ENCODE results near the gene EMD. TPM values are rescaled to one million over a fixed set of nuclear protein-coding genes. Genes with fewer than 3 reads are reported as not detected.

EMD gene
- total and polyA plus RNA-seq, 2 of the 13 experiments (the other 11 are each of a cell fraction or from before 2014, with no cell fraction given), result 14.5 to 14.9 TPM

DNA sequence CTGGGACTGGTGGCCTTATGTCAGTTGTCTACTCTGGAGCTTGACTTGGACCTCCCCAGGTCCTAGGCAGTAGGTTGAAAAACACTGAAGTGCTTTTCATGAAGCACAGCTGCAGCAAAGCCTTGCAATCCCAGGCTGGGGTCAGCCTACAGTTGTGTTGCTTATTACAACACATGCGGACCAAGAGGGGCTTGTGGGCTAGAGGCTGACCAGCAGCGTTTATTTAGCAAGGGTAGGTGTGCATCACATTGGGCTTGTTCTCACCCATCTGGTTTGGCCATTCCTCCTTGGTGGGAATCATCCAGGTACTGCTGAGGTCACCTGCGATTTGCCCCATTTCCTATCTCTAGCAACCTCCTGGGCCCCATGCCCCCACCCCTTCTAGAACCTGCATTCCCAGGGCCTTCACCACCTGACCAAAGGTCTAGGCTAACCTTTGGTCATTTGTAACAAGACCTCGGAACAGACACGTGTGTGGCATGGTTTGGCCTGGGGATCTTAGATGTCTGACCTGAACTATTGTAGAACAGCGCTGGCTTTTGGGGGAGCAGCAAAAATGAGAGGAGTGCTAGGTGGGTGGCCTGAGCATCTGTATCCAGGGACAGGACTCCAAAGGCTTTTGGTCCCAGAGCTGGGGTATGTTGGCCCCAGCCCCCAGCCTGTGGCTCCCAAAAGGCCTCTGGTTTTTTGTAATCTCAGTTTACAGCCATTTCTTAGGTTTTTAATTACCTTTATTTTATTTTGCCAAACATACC, 22.1 kb downstream of the EMD start (continued):
- TF ChIP-seq ZNF816 (CRISPR knock-in tag; IDR thresholded peaks at IDR 0.05; ENCODE audit: borderline replicate concordance) (no peak), HOXD1 (CRISPR knock-in tag; IDR thresholded peaks at IDR 0.05) (no peak), TARDBP (CRISPR knock-in tag; IDR thresholded peaks at IDR 0.05) (no peak), POLR2A (IDR thresholded peaks at IDR 0.05; ENCODE audit: insufficient read depth in 1 of 2, low read depth in 2 of 2, low read length in 2 of 2) (peak in 1 of 2 experiments; percentile 92; a peak in 2 of 4 replicates), ZNF282 (IDR thresholded peaks at IDR 0.05; ENCODE audit: partially characterized antibody) (no peak), ZNF605 (CRISPR knock-in tag; IDR thresholded peaks at IDR 0.05) (no peak), ZKSCAN5 (CRISPR knock-in tag; IDR thresholded peaks at IDR 0.05) (no peak), ZNF333 (CRISPR knock-in tag; IDR thresholded peaks at IDR 0.05; ENCODE audit: borderline replicate concordance) (no peak), SIX1 (CRISPR knock-in tag; IDR thresholded peaks at IDR 0.05; ENCODE audit: borderline replicate concordance) (no peak), MTF2 (CRISPR knock-in tag; IDR thresholded peaks at IDR 0.05; ENCODE audit: borderline replicate concordance) (no peak), ZNF501 (CRISPR knock-in tag; IDR thresholded peaks at IDR 0.05) (peak; percentile 48; the same call in 1 of the 2 replicates), RXRB (CRISPR knock-in tag; IDR thresholded peaks at IDR 0.05; ENCODE audit: borderline replicate concordance) (peak; percentile 18; the same call in 1 of the 2 replicates), IRF2 (CRISPR knock-in tag; IDR thresholded peaks at IDR 0.05) (0 out of 2 replicates have a peak, but pooled peaks have one; percentile 29), TBX2 (CRISPR knock-in tag; IDR thresholded peaks at IDR 0.05; ENCODE audit: borderline replicate concordance) (no peak)
- TF ChIP-seq, protein P1, sequence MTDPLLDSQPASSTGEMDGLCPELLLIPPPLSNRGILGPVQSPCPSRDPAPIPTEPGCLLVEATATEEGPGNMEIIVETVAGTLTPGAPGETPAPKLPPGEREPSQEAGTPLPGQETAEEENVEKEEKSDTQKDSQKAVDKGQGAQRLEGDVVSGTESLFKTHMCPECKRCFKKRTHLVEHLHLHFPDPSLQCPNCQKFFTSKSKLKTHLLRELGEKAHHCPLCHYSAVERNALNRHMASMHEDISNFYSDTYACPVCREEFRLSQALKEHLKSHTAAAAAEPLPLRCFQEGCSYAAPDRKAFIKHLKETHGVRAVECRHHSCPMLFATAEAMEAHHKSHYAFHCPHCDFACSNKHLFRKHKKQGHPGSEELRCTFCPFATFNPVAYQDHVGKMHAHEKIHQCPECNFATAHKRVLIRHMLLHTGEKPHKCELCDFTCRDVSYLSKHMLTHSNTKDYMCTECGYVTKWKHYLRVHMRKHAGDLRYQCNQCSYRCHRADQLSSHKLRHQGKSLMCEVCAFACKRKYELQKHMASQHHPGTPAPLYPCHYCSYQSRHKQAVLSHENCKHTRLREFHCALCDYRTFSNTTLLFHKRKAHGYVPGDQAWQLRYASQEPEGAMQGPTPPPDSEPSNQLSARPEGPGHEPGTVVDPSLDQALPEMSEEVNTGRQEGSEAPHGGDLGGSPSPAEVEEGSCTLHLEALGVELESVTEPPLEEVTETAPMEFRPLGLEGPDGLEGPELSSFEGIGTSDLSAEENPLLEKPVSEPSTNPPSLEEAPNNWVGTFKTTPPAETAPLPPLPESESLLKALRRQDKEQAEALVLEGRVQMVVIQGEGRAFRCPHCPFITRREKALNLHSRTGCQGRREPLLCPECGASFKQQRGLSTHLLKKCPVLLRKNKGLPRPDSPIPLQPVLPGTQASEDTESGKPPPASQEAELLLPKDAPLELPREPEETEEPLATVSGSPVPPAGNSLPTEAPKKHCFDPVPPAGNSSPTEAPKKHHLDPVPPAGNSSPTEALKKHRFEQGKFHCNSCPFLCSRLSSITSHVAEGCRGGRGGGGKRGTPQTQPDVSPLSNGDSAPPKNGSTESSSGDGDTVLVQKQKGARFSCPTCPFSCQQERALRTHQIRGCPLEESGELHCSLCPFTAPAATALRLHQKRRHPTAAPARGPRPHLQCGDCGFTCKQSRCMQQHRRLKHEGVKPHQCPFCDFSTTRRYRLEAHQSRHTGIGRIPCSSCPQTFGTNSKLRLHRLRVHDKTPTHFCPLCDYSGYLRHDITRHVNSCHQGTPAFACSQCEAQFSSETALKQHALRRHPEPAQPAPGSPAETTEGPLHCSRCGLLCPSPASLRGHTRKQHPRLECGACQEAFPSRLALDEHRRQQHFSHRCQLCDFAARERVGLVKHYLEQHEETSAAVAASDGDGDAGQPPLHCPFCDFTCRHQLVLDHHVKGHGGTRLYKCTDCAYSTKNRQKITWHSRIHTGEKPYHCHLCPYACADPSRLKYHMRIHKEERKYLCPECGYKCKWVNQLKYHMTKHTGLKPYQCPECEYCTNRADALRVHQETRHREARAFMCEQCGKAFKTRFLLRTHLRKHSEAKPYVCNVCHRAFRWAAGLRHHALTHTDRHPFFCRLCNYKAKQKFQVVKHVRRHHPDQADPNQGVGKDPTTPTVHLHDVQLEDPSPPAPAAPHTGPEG (CRISPR knock-in tag; IDR thresholded peaks at IDR 0.05), result no peak
- TF ChIP-seq, protein P2, sequence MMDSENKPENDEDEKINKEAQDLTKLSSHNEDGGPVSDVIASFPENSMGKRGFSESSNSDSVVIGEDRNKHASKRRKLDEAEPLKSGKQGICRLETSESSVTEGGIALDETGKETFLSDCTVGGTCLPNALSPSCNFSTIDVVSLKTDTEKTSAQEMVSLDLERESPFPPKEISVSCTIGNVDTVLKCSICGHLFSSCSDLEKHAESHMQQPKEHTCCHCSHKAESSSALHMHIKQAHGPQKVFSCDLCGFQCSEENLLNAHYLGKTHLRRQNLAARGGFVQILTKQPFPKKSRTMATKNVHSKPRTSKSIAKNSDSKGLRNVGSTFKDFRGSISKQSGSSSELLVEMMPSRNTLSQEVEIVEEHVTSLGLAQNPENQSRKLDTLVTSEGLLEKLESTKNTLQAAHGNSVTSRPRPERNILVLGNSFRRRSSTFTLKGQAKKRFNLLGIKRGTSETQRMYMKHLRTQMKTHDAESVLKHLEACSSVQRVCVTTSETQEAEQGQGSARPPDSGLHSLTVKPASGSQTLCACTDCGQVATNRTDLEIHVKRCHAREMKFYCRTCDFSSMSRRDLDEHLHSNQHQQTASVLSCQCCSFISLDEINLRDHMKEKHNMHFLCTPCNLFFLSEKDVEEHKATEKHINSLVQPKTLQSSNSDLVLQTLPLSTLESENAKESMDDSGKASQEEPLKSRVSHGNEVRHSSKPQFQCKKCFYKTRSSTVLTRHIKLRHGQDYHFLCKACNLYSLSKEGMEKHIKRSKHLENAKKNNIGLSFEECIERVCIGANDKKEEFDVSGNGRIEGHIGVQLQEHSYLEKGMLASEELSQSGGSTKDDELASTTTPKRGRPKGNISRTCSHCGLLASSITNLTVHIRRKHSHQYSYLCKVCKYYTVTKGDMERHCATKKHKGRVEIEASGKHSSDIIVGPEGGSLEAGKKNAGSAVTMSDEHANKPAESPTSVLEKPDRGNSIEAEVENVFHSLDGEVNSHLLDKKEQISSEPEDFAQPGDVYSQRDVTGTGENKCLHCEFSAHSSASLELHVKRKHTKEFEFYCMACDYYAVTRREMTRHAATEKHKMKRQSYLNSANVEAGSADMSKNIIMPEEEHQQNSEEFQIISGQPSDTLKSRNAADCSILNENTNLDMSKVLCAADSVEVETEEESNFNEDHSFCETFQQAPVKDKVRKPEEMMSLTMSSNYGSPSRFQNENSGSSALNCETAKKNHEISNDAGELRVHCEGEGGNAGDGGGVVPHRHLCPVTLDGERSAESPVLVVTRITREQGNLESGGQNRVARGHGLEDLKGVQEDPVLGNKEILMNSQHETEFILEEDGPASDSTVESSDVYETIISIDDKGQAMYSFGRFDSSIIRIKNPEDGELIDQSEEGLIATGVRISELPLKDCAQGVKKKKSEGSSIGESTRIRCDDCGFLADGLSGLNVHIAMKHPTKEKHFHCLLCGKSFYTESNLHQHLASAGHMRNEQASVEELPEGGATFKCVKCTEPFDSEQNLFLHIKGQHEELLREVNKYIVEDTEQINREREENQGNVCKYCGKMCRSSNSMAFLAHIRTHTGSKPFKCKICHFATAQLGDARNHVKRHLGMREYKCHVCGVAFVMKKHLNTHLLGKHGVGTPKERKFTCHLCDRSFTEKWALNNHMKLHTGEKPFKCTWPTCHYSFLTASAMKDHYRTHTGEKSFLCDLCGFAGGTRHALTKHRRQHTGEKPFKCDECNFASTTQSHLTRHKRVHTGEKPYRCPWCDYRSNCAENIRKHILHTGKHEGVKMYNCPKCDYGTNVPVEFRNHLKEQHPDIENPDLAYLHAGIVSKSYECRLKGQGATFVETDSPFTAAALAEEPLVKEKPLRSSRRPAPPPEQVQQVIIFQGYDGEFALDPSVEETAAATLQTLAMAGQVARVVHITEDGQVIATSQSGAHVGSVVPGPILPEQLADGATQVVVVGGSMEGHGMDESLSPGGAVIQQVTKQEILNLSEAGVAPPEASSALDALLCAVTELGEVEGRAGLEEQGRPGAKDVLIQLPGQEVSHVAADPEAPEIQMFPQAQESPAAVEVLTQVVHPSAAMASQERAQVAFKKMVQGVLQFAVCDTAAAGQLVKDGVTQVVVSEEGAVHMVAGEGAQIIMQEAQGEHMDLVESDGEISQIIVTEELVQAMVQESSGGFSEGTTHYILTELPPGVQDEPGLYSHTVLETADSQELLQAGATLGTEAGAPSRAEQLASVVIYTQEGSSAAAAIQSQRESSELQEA (CRISPR knock-in tag; IDR thresholded peaks at IDR 0.05; ENCODE audit: not compliant biosample characterization), result no peak
